HepG2 (cell line): ENCODE measurements around the gene MTF2. TPM values are rescaled to one million over a fixed set of nuclear protein-coding genes. Genes with fewer than 3 reads are reported as not detected.
A peak's percentile ranks its signal among the peaks of the same experiment; 100 is the strongest.

Experiments used
- ATAC-seq: fragments of 200-7000 bp; cut with Tn5 transposase; 3 replicates; pipeline ENCODE4 v1.9.1; 2020; ENCODE audit warnings: mild to moderate bottlenecking, moderate library complexity
- BruUV-seq: library from RNA; stranded (reverse); fragments of 400-500 nt; replicated peaks from 2 replicates; lab custom pipeline; 2021; lab: Mats Ljungman, UMichigan
- CTCF ChIA-PET: fragments of 300-600 bp; formaldehyde crosslinking; extraction: SDS; loops from one replicate; lab custom pipeline; 2021; ENCODE audit warnings: low total read pairs, inconsistent platforms, low intra/inter-chr PET ratio; lab: Yijun Ruan, JAX
- POLR2A ChIA-PET: fragments of 350-600 bp; sonication (Branson Sonifier 250); formaldehyde crosslinking; loops from one replicate; lab custom pipeline; 2020; ENCODE audit warnings: antibody characterized with exemption, inconsistent platforms; lab: Yijun Ruan, JAX
- DNase-seq: peaks from one replicate; pipeline ENCODE4 v3.0.0-alpha.2; 2015; ENCODE audit warnings: low spot score
- FAIRE-seq: peaks from 3 replicates; lab custom pipeline; 2011; peaks lifted over from hg19 to GRCh38; lab: Jason Lieb, UNC
- H2AFZ ChIP-seq: one replicate; pipeline ENCODE4 v1.6.1; 2011; ENCODE audit warnings: low read length, inconsistent platforms
- H3K27ac ChIP-seq: fragments of 300-600 bp; 3 replicates; pipeline ENCODE4 v1.8.0; 2011; ENCODE audit warnings: mixed run types, mild to moderate bottlenecking, mixed read lengths, low read length, inconsistent platforms; ENCODE audit not compliant: insufficient read depth; ENCODE audit errors: extremely low read length
- H3K27me3 ChIP-seq, 2 experiments: fragments of 200-600 bp in 1 of 2; 2 replicates in 1 of 2; 3 replicates in 1 of 2; pipeline versions ENCODE4 v1.6.0 to v1.8.0; 2011; ENCODE audit warnings: low read length in 2 of 2, mild to moderate bottlenecking in 2 of 2, moderate library complexity in 2 of 2, inconsistent platforms in 1 of 2; ENCODE audit not compliant: insufficient read depth in 2 of 2, control insufficient read depth in 1 of 2
- H3K36me3 ChIP-seq, 2 experiments: fragments of 200-600 bp in 1 of 2; replicated peaks in 1 of 2; 2 replicates in 1 of 2; 3 replicates in 1 of 2; pipeline versions ENCODE4 v1.5.1 to v1.8.0; 2011; ENCODE audit warnings: low read length in 2 of 2, inconsistent platforms in 1 of 2; ENCODE audit not compliant: insufficient read depth in 2 of 2, control insufficient read depth in 1 of 2
- H3K4me1 ChIP-seq: 2 replicates; pipeline ENCODE4 v1.5.1; 2012; ENCODE audit warnings: low read length, inconsistent platforms; ENCODE audit not compliant: insufficient read depth
- H3K4me2 ChIP-seq: 2 replicates; pipeline ENCODE4 v1.6.0; 2011; ENCODE audit warnings: low read depth, low read length, inconsistent platforms
- H3K4me3 ChIP-seq, 3 experiments: fragments of 200-600 bp in 1 of 3; sonication (generic), shearing (Covaris generic) in 1 of 3; replicated peaks in 1 of 3; 2 replicates each; pipeline ENCODE4 v1.5.1; 2011 to 2016; ENCODE audit warnings: low read length in 3 of 3, inconsistent platforms in 2 of 3, low read depth in 2 of 3, mild to moderate bottlenecking in 2 of 3, control low read depth in 1 of 3, mixed read lengths in 1 of 3; ENCODE audit not compliant: insufficient read depth in 1 of 3
- H3K79me2 ChIP-seq: one replicate; pipeline ENCODE4 v1.6.1; 2011; ENCODE audit warnings: low read length, inconsistent platforms; ENCODE audit not compliant: insufficient read depth
- H3K9ac ChIP-seq: 2 replicates; pipeline ENCODE4 v1.6.0; 2011; ENCODE audit warnings: mild to moderate bottlenecking, low read depth, low read length, inconsistent platforms; ENCODE audit not compliant: insufficient read depth
- H3K9me3 ChIP-seq: 2 replicates; pipeline ENCODE4 v1.5.1; 2012; ENCODE audit warnings: mild to moderate bottlenecking, low read length
- H4K20me1 ChIP-seq: 2 replicates; pipeline ENCODE4 v1.6.0; 2011; ENCODE audit warnings: inconsistent platforms, mild to moderate bottlenecking, low read length, moderate library complexity; ENCODE audit not compliant: insufficient read depth
- EZH2 ChIP-seq: conservative IDR thresholded peaks from 2 replicates; pipeline ENCODE4 v1.6.1; 2012; ENCODE audit warnings: mild to moderate bottlenecking, low read depth, low read length, moderate library complexity
- HOXA7 ChIP-seq: sonication (generic); formaldehyde crosslinking; IDR thresholded peaks from 2 replicates; pipeline ENCODE4 v1.8.1; 2022; ENCODE audit warnings: mild to moderate bottlenecking, missing genetic modification reagents, moderate library complexity
- NCOA1 ChIP-seq: sonication (generic); formaldehyde crosslinking; IDR thresholded peaks from 2 replicates; pipeline ENCODE4 v1.9.0; 2021; ENCODE audit warnings: missing genetic modification reagents
- TEAD3 ChIP-seq: optimal IDR thresholded peaks from 2 replicates; pipeline ENCODE3; 2016; ENCODE audit warnings: borderline replicate concordance
- YY1 ChIP-seq: IDR thresholded peaks from 2 replicates; pipeline ENCODE4 v1.6.1; 2011; ENCODE audit warnings: low read length, low read depth, moderate library complexity, mild to moderate bottlenecking; ENCODE audit not compliant: insufficient read depth, insufficient replicate concordance
- ZNF121 ChIP-seq: sonication (generic); formaldehyde crosslinking; IDR thresholded peaks from 2 replicates; pipeline ENCODE4 v1.5.0; 2020; ENCODE audit warnings: mild to moderate bottlenecking, missing genetic modification reagents
- ZNF333 ChIP-seq: sonication (generic); formaldehyde crosslinking; IDR thresholded peaks from 2 replicates; pipeline ENCODE4 v1.4.0; 2020; ENCODE audit warnings: mild to moderate bottlenecking, missing genetic modification reagents, borderline replicate concordance
- ZSCAN22 ChIP-seq: sonication (generic); formaldehyde crosslinking; IDR thresholded peaks from 2 replicates; pipeline ENCODE4 v1.4.0; 2020; ENCODE audit warnings: mild to moderate bottlenecking, missing genetic modification reagents
- WGBS: methylation state at CpG from one replicate; pipeline ENCODE4 v1.1.6; 2017; ENCODE audit warnings: low lambda C conversion rate; 5-methylcytosine and 5-hydroxymethylcytosine counted together
- in situ Hi-C: cut with HindIII; loops from 2 replicates; pipeline ENCODE4 v1.10.0; 2017; ENCODE audit warnings: low pct_unique_long_range_greater_than_20kb; ENCODE audit not compliant: extremely low pct_ligation_motif_present
- intact Hi-C: fragments of 100-400 bp; cut with micrococcal nuclease; formaldehyde crosslinking; loops from one replicate; pipeline ENCODE4 v1.10.0; 2022; ENCODE audit not compliant: unreplicated experiment
- polyA plus RNA-seq, 8 experiments: library from polyadenylated mRNA; depleted of rRNA in 3 of 8; stranded (reverse) in 7 of 8; unstranded in 1 of 8; fragments of >200 nt; fragmentation: Illumina TruSeq in 4 of 8; extraction: Trizol in 4 of 8; gene quantifications; 2 replicates each; pipeline versions ENCODE4 v1.2.1 to v1.2.3, GENCODE V29; 2011 to 2016; ENCODE audit warnings: low read depth in 4 of 8, missing spikeins in 1 of 8, mixed read lengths in 1 of 8; ENCODE audit not compliant: insufficient read depth in 1 of 8
- total RNA-seq, 5 experiments: library from RNA; depleted of rRNA; stranded (reverse); fragments of >200 nt; fragmentation: Illumina TruSeq; extraction: Trizol; gene quantifications; 2 replicates each; pipeline ENCODE4 v1.2.3, GENCODE V29; 2016; ENCODE audit warnings: low read depth in 1 of 5
- TF ChIP-seq, protein P1 (sequence below): sonication (generic); formaldehyde crosslinking; IDR thresholded peaks from 2 replicates; pipeline ENCODE4 v1.4.0; 2020; ENCODE audit warnings: missing genetic modification reagents, borderline replicate concordance
- TF ChIP-seq, protein P2 (sequence below): sonication (generic); formaldehyde crosslinking; IDR thresholded peaks from 2 replicates; pipeline ENCODE4 v1.5.0; 2020; ENCODE audit warnings: mild to moderate bottlenecking, missing genetic modification reagents

Gene MTF2
- total and polyA plus RNA-seq, 2 of the 13 experiments (the other 11 are each of a cell fraction or from before 2014, with no cell fraction given): 48.7 to 53.9 TPM

DNA sequence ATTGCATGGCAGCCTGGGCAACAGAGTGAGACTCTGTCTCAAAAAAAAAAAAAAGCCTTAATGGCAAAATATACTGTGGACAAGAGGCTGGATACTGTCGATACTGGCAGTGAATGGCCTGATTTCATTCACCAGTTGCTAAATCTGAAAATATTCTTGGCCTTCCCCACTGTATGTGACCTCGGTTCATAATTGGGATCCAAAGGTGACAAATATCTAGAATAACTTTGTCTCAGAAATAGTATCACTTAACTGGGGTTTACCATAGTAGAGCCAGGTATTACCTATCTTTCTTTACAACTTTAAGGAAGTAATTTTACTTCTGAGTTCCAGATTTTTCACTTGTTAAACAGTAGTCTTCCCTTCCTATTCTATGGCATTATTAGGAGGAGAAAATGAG lies 8.4 kb downstream of the MTF2 start (continued):
- TF ChIP-seq, protein P1, sequence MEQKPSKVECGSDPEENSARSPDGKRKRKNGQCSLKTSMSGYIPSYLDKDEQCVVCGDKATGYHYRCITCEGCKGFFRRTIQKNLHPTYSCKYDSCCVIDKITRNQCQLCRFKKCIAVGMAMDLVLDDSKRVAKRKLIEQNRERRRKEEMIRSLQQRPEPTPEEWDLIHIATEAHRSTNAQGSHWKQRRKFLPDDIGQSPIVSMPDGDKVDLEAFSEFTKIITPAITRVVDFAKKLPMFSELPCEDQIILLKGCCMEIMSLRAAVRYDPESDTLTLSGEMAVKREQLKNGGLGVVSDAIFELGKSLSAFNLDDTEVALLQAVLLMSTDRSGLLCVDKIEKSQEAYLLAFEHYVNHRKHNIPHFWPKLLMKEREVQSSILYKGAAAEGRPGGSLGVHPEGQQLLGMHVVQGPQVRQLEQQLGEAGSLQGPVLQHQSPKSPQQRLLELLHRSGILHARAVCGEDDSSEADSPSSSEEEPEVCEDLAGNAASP (CRISPR knock-in tag): no peak
- TF ChIP-seq ZSCAN22 (CRISPR knock-in tag) (no peak), EZH2 (no peak), ZNF333 (CRISPR knock-in tag) (no peak), NCOA1 (CRISPR knock-in tag) (no peak), HOXA7 (no peak)

DNA sequence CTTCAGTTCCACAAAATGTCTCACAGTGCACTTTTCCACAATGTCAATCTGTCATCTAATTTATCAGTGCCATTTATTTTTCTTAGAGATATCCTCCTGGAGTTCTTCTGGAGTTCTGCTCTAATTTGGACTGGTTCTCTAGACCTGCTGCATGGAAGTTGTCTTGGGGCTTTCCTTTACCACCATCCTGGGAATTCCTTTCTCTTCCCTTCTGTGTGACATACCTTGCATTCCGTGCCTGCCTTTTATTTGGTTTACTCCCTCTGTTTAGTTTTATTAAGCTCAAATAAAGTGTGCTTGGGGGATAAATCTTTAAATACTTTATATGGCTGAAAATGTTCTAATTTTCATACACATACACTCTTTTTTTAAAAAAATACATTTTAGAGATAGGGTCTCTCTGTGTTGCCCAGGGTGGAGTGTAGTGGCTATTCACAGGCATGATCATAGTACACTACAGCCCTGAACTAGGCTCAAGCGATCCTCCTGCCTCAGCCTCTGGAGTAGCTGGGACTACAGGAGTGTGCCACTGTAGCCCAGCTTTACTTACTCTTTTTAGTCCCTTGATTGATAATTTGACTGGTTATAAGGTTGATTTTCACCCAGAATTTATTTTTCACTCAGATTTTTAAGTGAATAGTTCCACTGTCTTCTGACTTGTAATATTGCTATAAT lies 14.4 kb downstream of the MTF2 start:
- intact Hi-C loops (no loop called here), in situ Hi-C loops (no loop called here)
- H3K27ac ChIP-seq: peak overlapping the region; percentile 53
- no TSS peak for BruUV-seq
- no peak overlapping the region for H3K4me2 ChIP-seq
- H4K20me1 ChIP-seq: peaks cover 6% of the 10 kb centered on the region
- ChIA-PET POLR2A (interaction anchor here (2.2 kb wide), 1 partner anchor 15 kb away, joined by 7 read pairs; the partner anchor contains the start of gene MTF2), CTCF (no interaction called here)
- peaks cover 0 to 2% of the 10 kb centered on the region in 2 experiments; a peak in 3 of 5 replicates for H3K36me3 ChIP-seq
- no peak for TF ChIP-seq YY1
- peak; percentile 10 for TF ChIP-seq TEAD3
- TF ChIP-seq, protein P2, sequence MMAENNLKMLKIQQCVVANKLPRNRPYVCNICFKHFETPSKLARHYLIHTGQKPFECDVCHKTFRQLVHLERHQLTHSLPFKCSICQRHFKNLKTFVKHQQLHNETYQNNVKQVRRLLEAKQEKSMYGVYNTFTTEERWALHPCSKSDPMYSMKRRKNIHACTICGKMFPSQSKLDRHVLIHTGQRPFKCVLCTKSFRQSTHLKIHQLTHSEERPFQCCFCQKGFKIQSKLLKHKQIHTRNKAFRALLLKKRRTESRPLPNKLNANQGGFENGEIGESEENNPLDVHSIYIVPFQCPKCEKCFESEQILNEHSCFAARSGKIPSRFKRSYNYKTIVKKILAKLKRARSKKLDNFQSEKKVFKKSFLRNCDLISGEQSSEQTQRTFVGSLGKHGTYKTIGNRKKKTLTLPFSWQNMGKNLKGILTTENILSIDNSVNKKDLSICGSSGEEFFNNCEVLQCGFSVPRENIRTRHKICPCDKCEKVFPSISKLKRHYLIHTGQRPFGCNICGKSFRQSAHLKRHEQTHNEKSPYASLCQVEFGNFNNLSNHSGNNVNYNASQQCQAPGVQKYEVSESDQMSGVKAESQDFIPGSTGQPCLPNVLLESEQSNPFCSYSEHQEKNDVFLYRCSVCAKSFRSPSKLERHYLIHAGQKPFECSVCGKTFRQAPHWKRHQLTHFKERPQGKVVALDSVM (CRISPR knock-in tag): peak; percentile 87
- peak; percentile 89 for TF ChIP-seq ZNF121 (CRISPR knock-in tag)
- ATAC-seq (peak; percentile 76), FAIRE-seq (no peak), DNase-seq (no peak)
- H3K4me3 ChIP-seq: no peak overlapping the region
- H3K9me3 ChIP-seq: no peaks in the 10 kb centered on the region
- no peak overlapping the region for H2AFZ ChIP-seq
- WGBS: 84% methylated on average over 2 of the region's 2 CpGs
- H3K79me2 ChIP-seq: peaks cover 95% of the 10 kb centered on the region
- no peak overlapping the region for H3K9ac ChIP-seq
- H3K4me1 ChIP-seq: peaks cover 29% of the 10 kb centered on the region
- no peaks in the 10 kb centered on the region for H3K27me3 ChIP-seq
